Naive thymus-derived CD4-positive, alpha-beta T cell (primary cell): ENCODE data around the gene DLG2. TPM values are rescaled to one million over a fixed set of nuclear protein-coding genes. Genes with fewer than 3 reads are reported as not detected.
"Not testable (repeated sequence)": the region's sequence is repeated elsewhere in the genome, so short reads cannot be mapped to it uniquely, and the experiment has no call there.

ENCODE experiments used
- ATAC-seq: fragments of 150-1000 bp; cut with Tn5 transposase; 2 replicates; pipeline ENCODE4 v1.10.0; 2021; ENCODE audit warnings: mild to moderate bottlenecking, moderate library complexity
- CTCF ChIA-PET: fragments of 350-600 bp; sonication (Branson Sonifier 250); formaldehyde crosslinking; loops from one replicate; lab custom pipeline; 2021; ENCODE audit warnings: antibody characterized with exemption; lab: Charles Lee
- POLR2A ChIA-PET: fragments of 350-600 bp; sonication (Branson Sonifier 250); formaldehyde crosslinking; loops from one replicate; lab custom pipeline; 2021; ENCODE audit warnings: antibody characterized with exemption, inconsistent platforms; lab: Charles Lee
- DNase-seq, 9 donors: peaks; one replicate each; pipeline versions ENCODE4 v3.0.0 to v3.0.0-alpha.2; 2020 to 2022; ENCODE audit warnings: mixed read lengths in 1 of 9
- H3K27ac ChIP-seq: one replicate; pipeline ENCODE4 v1.7.0; 2013; ENCODE audit warnings: mild to moderate bottlenecking, low read depth, low read length, moderate library complexity
- H3K27me3 ChIP-seq, 2 donors: one replicate each; pipeline ENCODE4 v1.7.0; 2013; ENCODE audit warnings: low read length in 2 of 2, mild to moderate bottlenecking in 2 of 2, moderate library complexity in 2 of 2; ENCODE audit not compliant: control insufficient read depth in 2 of 2, insufficient read depth in 2 of 2
- H3K36me3 ChIP-seq, 3 experiments: 1 replicate in 2 of 3; 2 replicates in 1 of 3; pipeline ENCODE4 v1.7.0; 2013; ENCODE audit warnings: low read length in 3 of 3, mild to moderate bottlenecking in 3 of 3, moderate library complexity in 1 of 3; ENCODE audit not compliant: insufficient read depth in 3 of 3, control insufficient read depth in 2 of 3
- H3K4me1 ChIP-seq, 2 donors: one replicate each; pipeline ENCODE4 v1.7.0; 2013; ENCODE audit warnings: low read length in 2 of 2, mild to moderate bottlenecking in 2 of 2, moderate library complexity in 1 of 2; ENCODE audit not compliant: control insufficient read depth in 2 of 2, insufficient read depth in 2 of 2
- H3K4me3 ChIP-seq: 2 replicates; pipeline ENCODE4 v1.7.0; 2013; ENCODE audit warnings: mild to moderate bottlenecking, low read length
- H3K9me3 ChIP-seq, 3 experiments: 1 replicate in 2 of 3; 2 replicates in 1 of 3; pipeline ENCODE4 v1.7.0; 2013; ENCODE audit warnings: low read length in 3 of 3; ENCODE audit not compliant: control insufficient read depth in 2 of 3
- H3K27ac Mint-ChIP-seq, 9 donors: one replicate each; pipeline ENCODE4 v1.8.0; 2020 to 2022; ENCODE audit warnings: mixed read lengths in 9 of 9, mild to moderate bottlenecking in 8 of 9, moderate library complexity in 5 of 9, inconsistent platforms in 2 of 9
- H3K27me3 Mint-ChIP-seq, 5 donors: one replicate each; pipeline ENCODE4 v1.8.0; 2021 to 2022; ENCODE audit warnings: mixed read lengths in 5 of 5, mild to moderate bottlenecking in 1 of 5
- H3K36me3 Mint-ChIP-seq, 5 donors: one replicate each; pipeline ENCODE4 v1.8.0; 2020 to 2022; ENCODE audit warnings: mixed read lengths in 5 of 5, mild to moderate bottlenecking in 3 of 5, inconsistent platforms in 1 of 5
- H3K4me1 Mint-ChIP-seq, 7 donors: one replicate each; pipeline ENCODE4 v1.8.0; 2020 to 2022; ENCODE audit warnings: mixed read lengths in 7 of 7, mild to moderate bottlenecking in 3 of 7, inconsistent platforms in 1 of 7
- H3K4me3 Mint-ChIP-seq, 10 donors: one replicate each; pipeline ENCODE4 v1.8.0; 2020 to 2022; ENCODE audit warnings: mild to moderate bottlenecking in 10 of 10, mixed read lengths in 10 of 10, moderate library complexity in 6 of 10, inconsistent platforms in 2 of 10
- H3K9me3 Mint-ChIP-seq, 11 donors: one replicate each; pipeline ENCODE4 v1.8.0; 2020 to 2022; ENCODE audit warnings: mixed read lengths in 11 of 11, mild to moderate bottlenecking in 4 of 11, inconsistent platforms in 1 of 11, moderate library complexity in 1 of 11
- intact Hi-C, 2 donors: fragments of 100-400 bp; cut with micrococcal nuclease; formaldehyde crosslinking; loops; one replicate each; pipeline ENCODE4 v1.15.1; 2023
- polyA plus RNA-seq, 2 donors: library from polyadenylated mRNA; unstranded; fragments of 300-500 nt; fragmentation: Illumina TruSeq; gene quantifications; one replicate each; pipeline ENCODE4 v1.2.3, GENCODE V29; 2021
- total RNA-seq, 6 experiments: library from RNA in 5 of 6; stranded (reverse) in 5 of 6; gene quantifications; 1 replicate in 5 of 6; 2 replicates in 1 of 6; pipeline ENCODE4 v1.2.3 and lab custom pipeline; 2021 to 2026

DLG2 gene
- total RNA-seq (1 to 10 TPM; 1.1 to 6.1 (median 3.8) TPM), polyA plus RNA-seq (under 1 TPM; 0.64 to 0.76 TPM), total RNA-seq (lab: John Stamatoyannopoulos, UW) (8.6 reads per million, percentile 33 among the genes with 10 or more reads in this experiment)

DNA sequence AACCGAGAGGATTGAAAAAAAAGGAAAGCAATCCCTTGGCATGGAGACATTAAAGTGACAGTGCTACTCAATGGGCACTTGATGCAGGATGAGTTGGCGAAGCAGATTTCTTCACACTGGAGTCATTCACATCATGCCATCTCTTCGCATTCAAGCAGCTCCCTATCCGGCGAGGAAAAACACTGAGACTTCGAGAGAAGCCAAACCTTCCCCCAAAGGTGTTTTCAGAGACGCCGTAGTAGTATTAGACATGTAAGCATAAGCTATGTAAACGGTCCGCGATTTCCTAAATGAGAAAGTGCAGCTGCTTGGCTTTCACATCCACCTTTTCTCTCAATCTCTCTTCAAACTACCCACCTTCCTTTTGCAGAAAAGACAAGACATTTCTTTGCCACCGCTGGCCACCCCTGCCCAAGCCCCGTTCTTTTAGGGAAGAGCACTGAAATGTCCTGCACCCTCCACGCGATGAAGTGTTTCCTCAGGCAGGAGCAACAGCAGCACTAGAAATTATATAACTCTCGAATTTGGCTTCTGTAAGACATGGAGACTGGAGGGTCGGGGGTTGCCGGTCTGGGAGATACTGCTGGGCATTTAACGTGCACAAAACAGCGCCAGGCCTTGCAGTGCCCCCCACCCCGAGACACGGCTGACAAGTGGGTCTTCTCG is at the start of gene DLG2:
Gene DLG2 (minus strand): TSS at position 13 of the 666 bp plus-strand sequence.
- peak within 1 kb of the TSS; percentile 84 to 98 (median 94) for H3K4me3 Mint-ChIP-seq
- H3K9me3 Mint-ChIP-seq = no peaks in the 10 kb centered on the region
- ATAC-seq (peak; percentile 1), DNase-seq (peak in 6 of 9 donors; percentile 20 to 45 (median 34))
- H3K36me3 Mint-ChIP-seq = peaks cover 0 to 9% (median 0%) of the 10 kb centered on the region in 5 donors
- intact Hi-C loops = no loop called here
- Histone ChIP-seq H3K4me1 (peaks cover 13 to 22% of the 10 kb centered on the region in 2 donors), H3K4me3 (peak within 1 kb of the TSS; percentile 98), H3K27me3 (no peaks in the 10 kb centered on the region), H3K9me3 (no peaks in the 10 kb centered on the region), H3K27ac (peak within 1 kb of the TSS; percentile 85), H3K36me3 (peaks cover 0 to 9% (median 7%) of the 10 kb centered on the region in 3 experiments)
- peaks cover 17 to 67% (median 48%) of the 10 kb centered on the region in 7 donors for H3K4me1 Mint-ChIP-seq
- ChIA-PET POLR2A (interaction anchor here (0.6 to 5.8 kb wide), 15 partner anchors 10 to 674 kb away, joined by 3 to 102 read pairs (median 4); partner anchors contain the start of genes CREBZF, EED, HIKESHI and PICALM), CTCF (interaction anchor here (1.4 kb wide), 1 partner anchor 20 kb away, joined by 6 read pairs; the partner anchor contains the start of gene TMEM126A)
- H3K27me3 Mint-ChIP-seq = peaks cover 0 to 9% (median 0%) of the 10 kb centered on the region in 5 donors
- peak within 1 kb of the TSS; percentile 89 to 97 (median 94) for H3K27ac Mint-ChIP-seq

DNA sequence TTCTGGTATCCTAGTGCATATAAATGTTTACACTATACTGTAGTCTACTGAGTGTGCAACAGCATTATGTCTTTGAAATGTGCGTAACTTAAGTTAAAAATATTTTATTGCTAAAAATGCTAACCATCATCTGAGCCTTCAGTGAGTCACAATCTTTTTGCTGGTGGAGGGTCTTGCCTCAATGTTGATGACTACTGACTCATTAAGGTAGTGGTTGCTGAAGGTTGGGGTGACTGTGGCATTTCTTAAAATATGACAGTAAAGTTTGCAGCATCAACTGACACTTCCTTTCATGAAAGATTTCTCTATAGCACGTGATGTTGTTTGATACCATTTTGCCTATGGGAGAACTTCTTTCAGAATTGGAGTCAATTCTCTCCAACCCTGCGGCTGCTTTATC is 46.2 kb upstream of the DLG2 start:
- Mint-ChIP-seq H3K27me3 (peaks cover 0 to 9% (median 0%) of the 10 kb centered on the region in 5 donors), H3K36me3 (peaks cover 0 to 3% (median 0%) of the 10 kb centered on the region in 5 donors), H3K27ac (no peak overlapping the region), H3K4me1 (peaks cover 0 to 3% (median 0%) of the 10 kb centered on the region in 7 donors), H3K4me3 (no peak overlapping the region), H3K9me3 (peaks cover 0 to 7% (median 1%) of the 10 kb centered on the region in 11 donors)
- Histone ChIP-seq H3K4me3 (no peak overlapping the region), H3K4me1 (no peaks in the 10 kb centered on the region), H3K27me3 (no peaks in the 10 kb centered on the region), H3K9me3 (no peaks in the 10 kb centered on the region), H3K36me3 (no peaks in the 10 kb centered on the region), H3K27ac (no peak overlapping the region)
- intact Hi-C loops = no loop called here
- DNase-seq = no peak
- ATAC-seq = no peak
- POLR2A ChIA-PET = interaction anchor here (1.7 kb wide), 1 partner anchor 9 kb away, joined by 6 read pairs; the partner anchor contains the start of gene CREBZF
- CTCF ChIA-PET = no interaction called here

DNA sequence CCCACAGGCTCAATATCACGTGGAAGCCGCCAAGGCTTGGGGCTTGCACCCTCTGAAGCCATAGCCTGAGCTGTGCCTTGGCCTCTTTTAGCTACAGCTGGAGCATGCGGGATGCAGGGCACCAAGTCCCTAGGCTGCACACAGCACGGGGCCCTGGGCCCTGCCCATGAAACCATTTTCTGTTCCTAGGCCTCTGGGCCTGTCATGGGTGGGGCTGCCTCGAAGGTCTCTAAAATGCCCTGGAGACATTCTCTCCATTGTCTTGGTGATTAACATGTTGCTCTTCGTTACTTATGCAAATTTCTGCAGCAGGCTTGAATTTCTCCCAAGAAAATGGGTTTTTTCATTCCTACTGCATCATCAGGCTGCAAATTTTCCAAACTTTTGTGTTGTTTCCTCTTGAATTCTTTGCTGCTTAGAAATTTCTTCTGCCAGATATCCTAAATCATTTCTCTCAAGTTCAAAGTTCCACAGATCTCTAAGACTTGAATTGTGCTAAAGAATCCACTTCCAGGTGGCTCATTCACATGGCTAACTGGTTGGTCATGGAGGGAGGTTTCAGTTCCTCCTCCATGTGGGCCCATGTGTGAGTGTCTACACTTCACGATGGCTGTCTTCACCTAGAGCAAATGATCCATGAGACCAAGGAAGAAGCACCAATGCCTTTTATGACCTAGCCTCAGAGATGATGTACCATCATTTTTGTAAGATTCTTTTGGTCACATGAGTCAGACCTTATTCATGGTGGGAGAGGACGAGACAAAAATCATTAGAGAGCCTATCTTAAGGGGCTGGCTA is 45.2 kb upstream of the DLG2 start:
- ChIA-PET CTCF (no interaction called here), POLR2A (no interaction called here)
- H3K27ac ChIP-seq = no peak overlapping the region
- H3K9me3 ChIP-seq = no peaks in the 10 kb centered on the region
- intact Hi-C loops = no loop called here
- no peaks in the 10 kb centered on the region for H3K4me1 ChIP-seq
- H3K27me3 ChIP-seq = no peaks in the 10 kb centered on the region
- DNase-seq (no peak), ATAC-seq (no peak)
- Mint-ChIP-seq H3K27me3 (peaks cover 0 to 7% (median 0%) of the 10 kb centered on the region in 5 donors), H3K27ac (no peak overlapping the region), H3K4me3 (no peak overlapping the region), H3K9me3 (peaks cover 0 to 7% (median 1%) of the 10 kb centered on the region in 11 donors), H3K4me1 (peaks cover 0 to 3% (median 0%) of the 10 kb centered on the region in 7 donors), H3K36me3 (peaks cover 0 to 3% (median 0%) of the 10 kb centered on the region in 5 donors)
- H3K36me3 ChIP-seq = no peaks in the 10 kb centered on the region
- no peak overlapping the region for H3K4me3 ChIP-seq

DNA sequence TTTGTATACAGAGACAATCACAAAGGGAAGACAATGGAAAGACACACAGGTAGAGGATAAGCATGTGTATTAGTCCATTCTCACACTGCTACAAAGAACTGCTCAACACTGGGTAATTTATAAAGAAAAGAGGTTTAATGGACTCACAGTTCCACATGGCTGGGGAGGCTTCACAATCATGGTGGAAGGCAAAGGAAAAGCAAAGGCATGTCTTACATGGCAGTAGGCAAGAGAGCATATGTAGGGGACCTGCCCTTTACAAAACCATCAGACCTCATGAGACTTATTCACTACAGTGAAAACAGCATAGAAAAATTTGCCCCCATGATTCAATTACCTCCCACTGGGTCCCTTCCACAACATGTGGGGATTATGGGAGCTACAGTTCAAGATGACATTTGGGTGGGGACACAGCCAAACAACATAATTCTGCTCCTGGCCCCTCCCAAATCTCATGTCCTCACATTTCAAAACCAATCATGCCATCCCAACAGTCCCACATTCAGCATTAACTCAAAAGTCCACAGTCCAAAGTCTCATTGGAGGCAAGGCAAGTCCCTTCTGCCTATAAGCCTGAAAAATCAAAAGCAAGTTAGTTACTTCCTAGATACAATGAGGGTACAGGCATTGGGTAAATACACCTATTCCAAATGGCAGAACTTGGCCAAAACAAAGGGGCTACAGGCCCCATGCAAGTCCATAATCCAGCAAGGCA is 44.0 kb upstream of the DLG2 start:
- H3K27me3 ChIP-seq, H3K36me3 Mint-ChIP-seq, H3K27ac Mint-ChIP-seq, H3K27me3 Mint-ChIP-seq, H3K4me3 Mint-ChIP-seq, H3K27ac ChIP-seq, H3K36me3 ChIP-seq, H3K4me1 ChIP-seq, ATAC-seq, H3K9me3 Mint-ChIP-seq, H3K4me1 Mint-ChIP-seq, intact Hi-C loops, POLR2A ChIA-PET, H3K4me3 ChIP-seq, H3K9me3 ChIP-seq, CTCF ChIA-PET, DNase-seq: not testable (repeated sequence)

DNA sequence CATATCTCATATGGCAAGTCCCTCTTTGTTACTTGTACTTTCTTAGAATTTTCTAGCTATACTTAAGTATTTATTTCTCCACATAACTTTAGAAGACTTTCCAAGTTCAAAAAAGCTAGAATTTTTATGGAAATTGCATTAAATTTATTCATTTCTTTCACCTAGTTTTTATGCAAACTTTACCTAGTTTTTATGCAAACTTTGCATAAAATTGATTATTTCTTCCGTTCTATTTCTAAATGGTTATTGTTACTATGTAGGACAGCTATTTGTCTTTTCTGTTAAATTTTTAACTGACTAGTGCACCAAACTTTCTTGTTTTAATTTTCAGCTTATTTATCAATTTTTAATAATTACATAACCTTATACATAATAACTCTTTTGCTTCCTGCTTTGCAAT is 41.0 kb upstream of the DLG2 start:
- H3K9me3 ChIP-seq = no peaks in the 10 kb centered on the region
- intact Hi-C loops = loop anchor here in 1 of 2 donors (10.0 kb wide), 1 partner anchor 943 kb away; no protein-coding TSS in a partner anchor
- no peaks in the 10 kb centered on the region for H3K27me3 ChIP-seq
- no peak for DNase-seq
- CTCF ChIA-PET = interaction anchor here (0.6 kb wide), 1 partner anchor 165 kb away, joined by 3 read pairs; no protein-coding TSS in a partner anchor
- H3K4me3 Mint-ChIP-seq = peak overlapping the region in 1 of 10 donors; percentile 20
- H3K4me1 ChIP-seq = peaks cover 6 to 8% of the 10 kb centered on the region in 2 donors
- no peak overlapping the region for H3K27ac Mint-ChIP-seq
- peaks cover 6 to 24% (median 14%) of the 10 kb centered on the region in 7 donors for H3K4me1 Mint-ChIP-seq
- H3K4me3 ChIP-seq = no peak overlapping the region
- peaks cover 0 to 7% (median 0%) of the 10 kb centered on the region in 11 donors for H3K9me3 Mint-ChIP-seq
- no peak for ATAC-seq
- no peak overlapping the region for H3K27ac ChIP-seq
- H3K36me3 Mint-ChIP-seq = peaks cover 0 to 13% (median 6%) of the 10 kb centered on the region in 5 donors
- POLR2A ChIA-PET = interaction anchor here (0.7 to 1.3 kb wide), 4 partner anchors 12 to 40 kb away, joined by 3 to 4 read pairs (median 3); partner anchors contain the start of gene TMEM126B
- H3K27me3 Mint-ChIP-seq = peaks cover 0 to 5% (median 0%) of the 10 kb centered on the region in 5 donors
- peaks cover 0 to 8% (median 0%) of the 10 kb centered on the region in 3 experiments for H3K36me3 ChIP-seq
